Breast epithelium (tissue), 4 donors: ENCODE results near the gene ELP5. TPM values are rescaled to one million over a fixed set of nuclear protein-coding genes. Genes with fewer than 3 reads are reported as not detected.

ENCODE experiments used
- DNase-seq, 2 donors: peaks; one replicate each; pipeline ENCODE4 v3.0.0-alpha.2; 2019; ENCODE audit warnings: low spot score in 2 of 2
- H3K27ac ChIP-seq, 2 donors: fragments of 200-600 bp; sonication (generic) in 1 of 2; one replicate each; pipeline ENCODE4 v1.5.1; 2016 to 2019; ENCODE audit warnings: mild to moderate bottlenecking in 1 of 2
- H3K27me3 ChIP-seq, 2 donors: fragments of 200-600 bp; sonication (generic) in 1 of 2; one replicate each; pipeline versions ENCODE4 v1.5.1 to v1.6.0; 2017 to 2019; ENCODE audit warnings: control low read depth in 1 of 2, mild to moderate bottlenecking in 1 of 2
- H3K36me3 ChIP-seq: fragments of 200-600 bp; one replicate; pipeline ENCODE4 v1.5.1; 2019
- H3K4me1 ChIP-seq, 2 donors: fragments of 200-600 bp; sonication (generic); one replicate each; pipeline ENCODE4 v1.5.1; 2016 to 2019; ENCODE audit warnings: control low read depth in 1 of 2
- H3K4me3 ChIP-seq, 3 donors: fragments of 200-600 bp; sonication (generic); 1 replicate in 2 of 3; 2 replicates in 1 of 3; pipeline ENCODE4 v1.5.1; 2016 to 2019; ENCODE audit warnings: mild to moderate bottlenecking in 3 of 3, moderate library complexity in 2 of 3
- H3K9me3 ChIP-seq, 2 donors: fragments of 200-600 bp; sonication (generic) in 1 of 2; one replicate each; pipeline ENCODE4 v1.5.1; 2016 to 2019; ENCODE audit warnings: control low read depth in 1 of 2
- CTCF ChIP-seq, 3 donors: fragments of 450-650 bp; IDR thresholded peaks; one replicate each; pipeline ENCODE4 v1.5.1; 2016 to 2017; ENCODE audit warnings: antibody characterized with exemption in 3 of 3, mild to moderate bottlenecking in 3 of 3, moderate library complexity in 3 of 3
- POLR2A ChIP-seq: fragments of 450-650 bp; IDR thresholded peaks from one replicate; pipeline ENCODE4 v1.6.1; 2016; ENCODE audit warnings: antibody characterized with exemption, mild to moderate bottlenecking, moderate library complexity
- POLR2AphosphoS5 ChIP-seq, 3 donors: sonication (generic); formaldehyde crosslinking; IDR thresholded peaks; one replicate each; pipeline ENCODE4 v1.6.1; 2017; ENCODE audit warnings: antibody characterized with exemption in 3 of 3
- intact Hi-C: fragments of 100-400 bp; cut with DNase I; formaldehyde crosslinking; loops from one replicate; pipeline ENCODE4 v1.15.1; 2023; ENCODE audit warnings: low total_unique reads
- total RNA-seq, 3 donors: library from RNA; depleted of rRNA; stranded (reverse); fragments of >200 nt; gene quantifications; one replicate each; pipeline ENCODE4 v1.1.0, GENCODE V29; 2016

The ELP5 gene
- total RNA-seq, 3 donors from 2014 or later = 26.9 to 36.7 (median 30.6) TPM

GRCh38 chr17:7250695-7251627 lies 1.1 kb upstream of the ELP5 start:
- peaks cover 3 to 28% of the 10 kb centered on the region in 2 donors for H3K4me1 ChIP-seq
- DNase-seq = no peak
- H3K27ac ChIP-seq = peak overlapping the region; percentile 100
- no peaks in the 10 kb centered on the region for H3K27me3 ChIP-seq
- no peaks in the 10 kb centered on the region for H3K36me3 ChIP-seq
- H3K4me3 ChIP-seq = peak overlapping the region; percentile 84 to 93 (median 87)
- intact Hi-C loops = no loop called here
- H3K9me3 ChIP-seq = no peaks in the 10 kb centered on the region
- no peak for TF ChIP-seq POLR2A
- TF ChIP-seq POLR2AphosphoS5 (IDR thresholded peaks at IDR 0.05) = no peak
- no peak for TF ChIP-seq CTCF (IDR thresholded peaks at IDR 0.05)

- peak; percentile 98 to 99 for DNase-seq
- H3K4me3 ChIP-seq = peak within 1 kb of the TSS; percentile 84 to 93 (median 87)
- no peaks in the 10 kb centered on the region for H3K9me3 ChIP-seq
- peaks cover 3 to 28% of the 10 kb centered on the region in 2 donors for H3K4me1 ChIP-seq
- TF ChIP-seq CTCF (IDR thresholded peaks at IDR 0.05) (no peak), POLR2AphosphoS5 (IDR thresholded peaks at IDR 0.05) (no peak), POLR2A (no peak)
- peak within 1 kb of the TSS; percentile 100 for H3K27ac ChIP-seq
- H3K27me3 ChIP-seq = no peaks in the 10 kb centered on the region
- H3K36me3 ChIP-seq = no peaks in the 10 kb centered on the region
- intact Hi-C loops = no loop called here
Observed at GRCh38 chr17:7251661-7252175, 297 bp upstream of the ELP5 start, which contains the start of gene CTDNEP1. TSS of gene CTDNEP1 (minus strand) at chr17:7251734. CDS start at chr17:7251296, 438 bp downstream.

GRCh38 chr17:7253082-7253481 lies 1.1 kb downstream of the ELP5 start:
- peak overlapping the region; percentile 100 for H3K27ac ChIP-seq
- peak overlapping the region; percentile 84 to 93 (median 87) for H3K4me3 ChIP-seq
- intact Hi-C loops = no loop called here
- H3K27me3 ChIP-seq = no peaks in the 10 kb centered on the region
- no peaks in the 10 kb centered on the region for H3K36me3 ChIP-seq
- no peaks in the 10 kb centered on the region for H3K9me3 ChIP-seq
- DNase-seq = no peak
- H3K4me1 ChIP-seq = peaks cover 3 to 28% of the 10 kb centered on the region in 2 donors
- TF ChIP-seq CTCF (IDR thresholded peaks at IDR 0.05) (no peak), POLR2AphosphoS5 (IDR thresholded peaks at IDR 0.05) (no peak), POLR2A (no peak)

GRCh38 chr17:7254511-7254910 lies 2.5 kb downstream of the ELP5 start:
- H3K27ac ChIP-seq = no peak overlapping the region
- no peaks in the 10 kb centered on the region for H3K9me3 ChIP-seq
- intact Hi-C loops = no loop called here
- H3K4me1 ChIP-seq = peaks cover 0 to 20% of the 10 kb centered on the region in 2 donors
- no peak for DNase-seq
- H3K36me3 ChIP-seq = no peaks in the 10 kb centered on the region
- TF ChIP-seq POLR2A (no peak), POLR2AphosphoS5 (IDR thresholded peaks at IDR 0.05) (no peak), CTCF (IDR thresholded peaks at IDR 0.05) (no peak)
- no peaks in the 10 kb centered on the region for H3K27me3 ChIP-seq
- H3K4me3 ChIP-seq = no peak overlapping the region
